Stimulated activated CD4-positive, alpha-beta T cell treated with anti-CD3 and anti-CD28 coated beads, Interleukin-4, amount 100 ng/mL, for 24 hours (primary cell): ENCODE results near the gene CMTM5.

Experiments
- DNase-seq: peaks from one replicate; pipeline ENCODE4 v3.0.0-alpha.2; 2020

Gene CMTM5

DNA sequence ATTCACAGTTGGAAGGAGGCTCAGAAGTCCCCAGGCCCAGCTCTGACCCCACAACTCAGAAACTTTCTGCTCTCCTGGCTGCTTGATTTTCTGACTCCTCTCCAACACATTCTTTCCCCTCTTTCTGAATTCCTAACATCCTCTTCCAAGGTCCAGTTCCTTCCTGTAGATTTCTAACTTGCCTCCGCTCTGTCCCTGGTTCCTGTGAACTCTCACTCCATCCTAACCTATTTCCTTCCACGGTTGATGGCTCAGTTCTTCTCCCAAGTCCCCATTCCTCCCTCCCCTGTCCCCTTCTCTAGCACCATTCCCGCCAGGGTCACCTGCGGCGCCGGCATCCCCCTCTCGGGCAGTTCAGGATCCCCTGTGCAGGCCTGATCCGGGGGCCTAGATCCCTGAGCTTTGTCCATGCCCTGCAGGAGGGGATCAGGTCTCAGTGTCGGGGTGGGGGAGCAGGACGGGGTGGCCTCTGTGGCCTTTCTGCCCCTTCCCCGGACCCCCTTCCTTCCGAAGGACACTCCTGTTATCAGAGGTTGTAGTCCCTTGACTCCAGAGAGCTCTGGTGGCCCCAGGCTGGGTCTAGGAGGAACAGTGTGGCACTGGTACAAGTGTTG lies 18.2 kb upstream of the CMTM5 start:
- no peak for DNase-seq

- DNase-seq = no peak
These were observed 17.6 kb upstream of the CMTM5 start for GRCh38 chr14:23359167-23359626.

DNA sequence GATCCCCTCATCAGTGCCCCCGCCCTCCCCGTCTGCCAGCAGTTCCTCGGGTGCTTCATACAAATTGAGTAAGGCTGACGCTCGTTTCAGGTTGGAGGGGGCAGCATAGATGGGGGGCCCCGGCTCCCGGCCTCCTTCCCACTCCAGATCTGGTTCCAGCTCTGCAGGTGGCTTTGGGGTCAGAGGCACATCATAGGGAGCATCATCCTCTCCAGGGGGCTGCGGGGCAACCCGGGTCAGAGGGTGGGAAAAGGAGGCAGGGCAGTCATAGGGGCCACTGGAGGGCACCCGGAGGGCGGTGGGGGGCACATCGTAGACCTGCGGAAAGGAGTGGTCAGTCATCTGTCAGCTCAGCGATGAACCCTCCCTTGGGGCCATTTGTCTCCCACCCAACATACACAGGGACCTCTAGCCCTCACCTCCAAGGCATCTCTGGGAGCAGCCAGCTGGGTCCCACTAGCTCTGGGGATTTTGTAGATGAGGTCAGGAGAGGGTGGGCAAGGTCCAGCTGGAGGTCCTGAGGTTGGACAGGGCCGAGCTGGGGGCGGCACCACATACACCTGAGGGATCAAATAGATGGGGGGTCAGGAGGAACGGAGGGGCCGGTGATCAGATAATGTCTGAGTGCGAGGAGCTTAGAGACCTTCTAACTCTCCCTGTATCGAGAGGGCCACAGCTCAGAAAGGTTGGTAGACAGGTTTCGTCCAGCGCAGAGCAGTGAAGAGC lies 17.0 kb upstream of the CMTM5 start:
- DNase-seq = no peak

DNA sequence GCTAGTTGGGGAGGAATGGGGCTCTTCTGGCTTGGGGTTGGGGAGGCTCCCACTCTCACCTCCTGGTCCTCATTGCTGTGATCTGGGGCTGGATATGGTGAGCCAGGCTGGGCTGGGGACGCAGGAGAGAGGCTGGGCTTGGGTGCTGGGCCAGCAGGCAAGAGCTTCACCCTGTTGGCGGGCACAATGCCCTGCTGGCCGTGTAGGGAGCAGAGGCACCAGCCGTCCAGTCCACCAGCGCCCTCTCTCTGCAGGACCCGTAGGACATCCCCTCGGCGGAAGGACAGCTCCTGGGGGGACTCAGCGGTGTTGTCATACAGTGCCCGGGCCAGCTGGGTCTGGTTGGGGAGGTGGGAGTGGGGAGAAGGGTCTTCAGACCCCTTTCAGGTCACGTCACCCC lies 16.4 kb upstream of the CMTM5 start:
- no peak for DNase-seq

GRCh38 chr14:23361320-23361719 lies 15.5 kb upstream of the CMTM5 start:
- no peak for DNase-seq

GRCh38 chr14:23361763-23362162 lies 15.1 kb upstream of the CMTM5 start:
- DNase-seq = no peak

GRCh38 chr14:23362200-23362599 lies 14.6 kb upstream of the CMTM5 start:
- no peak for DNase-seq

GRCh38 chr14:23364164-23365035 lies 12.4 kb upstream of the CMTM5 start:
- no peak for DNase-seq

DNA sequence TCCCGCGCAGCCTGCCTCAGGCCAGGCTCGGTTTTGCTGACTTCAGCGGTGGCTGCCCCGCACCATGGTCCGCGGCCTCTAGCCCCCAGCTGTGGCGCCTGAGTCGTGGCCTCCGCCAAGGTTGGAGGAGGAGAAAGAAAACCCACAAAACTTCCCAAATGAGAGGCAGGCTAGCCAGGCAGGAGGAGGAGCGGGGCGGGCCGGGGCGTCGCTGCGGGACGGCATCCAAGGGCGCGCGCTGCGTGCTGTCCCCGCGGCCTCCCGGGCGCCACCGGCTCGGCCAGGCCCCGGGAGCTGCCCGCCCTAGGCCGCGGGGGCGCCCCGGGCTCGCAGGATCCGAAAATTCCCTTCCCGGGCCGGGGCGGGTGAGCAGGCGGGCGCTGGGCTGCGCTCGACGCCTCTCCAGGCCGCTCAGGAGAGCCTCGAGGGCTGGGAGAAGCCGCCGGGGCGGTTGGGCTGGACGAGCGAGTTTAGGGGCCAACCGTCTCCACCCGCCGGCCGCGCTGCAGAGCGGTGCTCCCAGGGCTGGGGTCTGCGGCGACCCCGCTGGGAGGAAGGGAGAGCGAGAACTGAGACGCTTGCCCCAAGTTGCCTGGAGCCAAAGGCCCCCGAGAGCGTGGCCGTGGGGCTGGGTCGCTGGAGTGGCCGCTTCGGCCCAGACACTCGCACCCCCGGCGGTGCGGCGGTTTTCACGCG lies 11.7 kb upstream of the CMTM5 start, which contains the start of gene EFS:
Gene EFS, minus strand, starts transcription at position 137 of the 696 bp plus-strand sequence. CDS start 147 bp downstream, outside the sequence.
- no peak for DNase-seq

- no peak for DNase-seq
These were observed 11.0 kb upstream of the CMTM5 start for GRCh38 chr14:23365732-23366425.

DNA sequence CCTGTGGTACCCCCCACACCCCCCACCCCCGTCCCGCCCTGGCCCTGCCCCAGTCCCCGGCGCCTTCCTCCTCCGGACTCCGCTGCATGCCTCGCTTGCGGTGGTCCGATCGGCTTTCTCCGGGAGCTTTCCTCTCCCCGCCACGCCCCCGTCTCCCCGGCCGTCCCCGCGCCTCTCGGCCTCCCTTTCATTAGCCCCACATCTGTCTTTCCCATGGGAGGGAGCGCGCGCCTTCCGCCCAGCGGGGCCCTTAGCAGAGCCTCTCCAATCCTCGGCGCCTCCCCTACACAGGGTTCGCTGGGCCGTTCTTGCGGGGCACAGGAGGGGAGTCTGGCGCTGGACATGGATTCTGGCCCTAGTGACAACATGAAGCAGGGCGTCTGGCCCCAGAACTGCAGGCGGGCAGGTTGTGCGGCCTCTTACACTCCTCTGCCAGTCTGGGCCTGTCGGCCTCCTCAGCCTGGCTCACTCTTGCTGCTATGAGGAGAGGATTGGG lies 10.4 kb upstream of the CMTM5 start:
- DNase-seq = no peak

DNA sequence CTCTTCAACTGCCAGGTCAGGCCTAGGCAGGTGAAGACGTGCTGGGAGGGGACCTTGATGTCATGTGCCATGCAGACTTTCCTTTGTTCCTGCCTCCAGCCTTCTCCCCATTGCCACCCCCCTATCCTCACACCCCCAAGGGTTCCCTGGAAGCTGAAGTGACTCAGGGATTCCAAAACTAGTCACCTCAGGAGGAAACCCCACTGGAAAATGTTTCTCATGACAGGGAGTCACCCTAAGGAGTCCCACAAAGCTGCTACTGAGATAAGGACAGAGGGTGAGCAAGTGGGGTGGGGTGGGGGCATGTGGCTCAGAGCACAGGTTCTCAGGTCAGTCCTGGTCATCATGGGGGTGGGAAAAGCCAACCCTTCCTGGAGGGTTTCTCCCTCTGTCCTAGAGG lies 6.6 kb upstream of the CMTM5 start:
- DNase-seq = no peak

- DNase-seq = no peak
These were observed 5.0 kb upstream of the CMTM5 start for GRCh38 chr14:23371865-23372264.

DNA sequence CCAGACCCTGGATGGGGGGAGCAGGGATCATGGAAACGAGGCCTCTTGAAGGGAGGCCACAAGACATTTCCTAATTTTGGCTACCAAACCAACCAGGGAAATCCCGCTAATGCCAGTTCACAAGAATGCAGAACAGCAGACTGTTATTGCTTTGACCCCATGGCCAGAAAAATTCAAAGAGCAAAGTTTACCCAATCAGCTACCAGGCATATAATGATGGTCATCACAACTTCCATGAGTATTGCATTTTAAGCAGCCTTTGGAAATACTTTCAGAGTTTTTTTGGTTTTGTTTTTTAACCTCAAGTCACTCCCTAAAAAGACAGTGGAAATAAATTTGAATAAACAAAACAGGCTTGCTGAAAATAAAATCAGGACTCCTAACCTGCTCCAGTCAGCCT lies 4.3 kb upstream of the CMTM5 start, which contains the start of gene IL25:
Gene IL25, plus strand, starts transcription at position 301 of the 400 bp plus-strand sequence.
- DNase-seq = no peak

GRCh38 chr14:23373041-23373440 lies 3.8 kb upstream of the CMTM5 start:
- DNase-seq = no peak

DNA sequence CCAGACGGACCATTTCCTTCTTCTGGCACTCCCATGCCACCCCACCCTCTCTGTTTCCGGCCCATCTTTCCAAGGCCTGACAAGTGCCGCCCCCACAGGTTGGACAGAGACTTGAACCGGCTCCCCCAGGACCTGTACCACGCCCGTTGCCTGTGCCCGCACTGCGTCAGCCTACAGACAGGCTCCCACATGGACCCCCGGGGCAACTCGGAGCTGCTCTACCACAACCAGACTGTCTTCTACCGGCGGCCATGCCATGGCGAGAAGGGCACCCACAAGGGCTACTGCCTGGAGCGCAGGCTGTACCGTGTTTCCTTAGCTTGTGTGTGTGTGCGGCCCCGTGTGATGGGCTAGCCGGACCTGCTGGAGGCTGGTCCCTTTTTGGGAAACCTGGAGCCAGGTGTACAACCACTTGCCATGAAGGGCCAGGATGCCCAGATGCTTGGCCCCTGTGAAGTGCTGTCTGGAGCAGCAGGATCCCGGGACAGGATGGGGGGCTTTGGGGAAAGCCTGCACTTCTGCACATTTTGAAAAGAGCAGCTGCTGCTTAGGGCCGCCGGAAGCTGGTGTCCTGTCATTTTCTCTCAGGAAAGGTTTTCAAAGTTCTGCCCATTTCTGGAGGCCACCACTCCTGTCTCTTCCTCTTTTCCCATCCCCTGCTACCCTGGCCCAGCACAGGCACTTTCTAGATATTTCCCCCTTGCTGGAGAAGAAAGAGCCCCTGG lies 1.2 kb upstream of the CMTM5 start:
- DNase-seq = no peak

GRCh38 chr14:23377198-23377550 lies 328 bp downstream of the CMTM5 start:
- DNase-seq = no peak

- no peak for DNase-seq
These were observed 1.0 kb downstream of the CMTM5 start for GRCh38 chr14:23377573-23378563.

- no peak for DNase-seq
These were observed 1.9 kb downstream of the CMTM5 start for GRCh38 chr14:23378612-23379220.
